ENCODE measurements around the gene CCR6. TPM values are rescaled to one million over a fixed set of nuclear protein-coding genes. Genes with fewer than 3 reads are reported as not detected.

The CCR6 gene
- total RNA-seq, 1 experiment from 2014 or later = not detected

Other genes with a start within 250 kb of the CCR6 start
- gene RNASET2, start 166.5 kb upstream of the CCR6 start, total RNA-seq (2014; rRNA removed; shearing (Covaris generic)) = 19.6 and 30.4 TPM in 2 replicates
- gene CEP43, start 123.7 kb upstream of the CCR6 start, total RNA-seq (2014; rRNA removed; shearing (Covaris generic)) = 33.0 and 35.1 TPM in 2 replicates
- gene GPR31, start 34.9 kb downstream of the CCR6 start, total RNA-seq (2014; rRNA removed; shearing (Covaris generic)) = not detected in 2 replicates
- gene UNC93A, start 168.2 kb downstream of the CCR6 start, total RNA-seq (2014; rRNA removed; shearing (Covaris generic)) = not detected in 2 replicates
- gene TTLL2, start 202.0 kb downstream of the CCR6 start, total RNA-seq (2014; rRNA removed; shearing (Covaris generic)) = not detected in 2 replicates